ENCODE measurements around the gene PARN. TPM values are rescaled to one million over a fixed set of nuclear protein-coding genes. Genes with fewer than 3 reads are reported as not detected.

Gene PARN
- total and polyA plus RNA-seq, 12 donors = 11.7 to 121 (median 35.6) TPM

GRCh38 chr16:14562691-14563491 is 67.2 kb downstream of the PARN start:
- H3K4me3 ChIP-seq = no peak overlapping the region
- 39 to 45% (median 40%) methylated on average over 8 of the region's 8 CpGs for WGBS, 4 donors
- intact Hi-C loops (cut with DNase I) = no loop called here
- peak; percentile 51 to 89 (median 83) for DNase-seq
- peak in 1 of 2 donors; percentile 62 for TF ChIP-seq POLR2A (IDR thresholded peaks at IDR 0.05)
- TF ChIP-seq CTCF (IDR thresholded peaks at IDR 0.05) = peak in 5 of 6 experiments; percentile 31 to 58 (median 57)
- H3K4me1 ChIP-seq (replicated peaks in 1 of 2) = peaks cover 33 to 52% of the 10 kb centered on the region in 2 donors
- H3K36me3 ChIP-seq (replicated peaks in 1 of 2) = no peaks in the 10 kb centered on the region
- no peaks in the 10 kb centered on the region for H3K9me3 ChIP-seq (replicated peaks in 1 of 3)
- no peaks in the 10 kb centered on the region for H3K27me3 ChIP-seq
- H3K27ac ChIP-seq = peak overlapping the region; percentile 26 to 75 (median 69)

GRCh38 chr16:14560523-14560922 is 69.5 kb downstream of the PARN start:
- no peaks in the 10 kb centered on the region for H3K9me3 ChIP-seq (replicated peaks in 1 of 3)
- H3K4me1 ChIP-seq (replicated peaks in 1 of 2) = peaks cover 27 to 45% of the 10 kb centered on the region in 2 donors
- peak overlapping the region in 2 of 5 donors; percentile 13 to 41 for H3K27ac ChIP-seq
- 89 to 97% (median 91%) methylated on average over 7 of the region's 7 CpGs for WGBS, 4 donors
- intact Hi-C loops (cut with DNase I) = no loop called here
- peak in 1 of 7 donors; percentile 37 for DNase-seq
- H3K27me3 ChIP-seq = no peaks in the 10 kb centered on the region
- no peak overlapping the region for H3K4me3 ChIP-seq
- no peaks in the 10 kb centered on the region for H3K36me3 ChIP-seq (replicated peaks in 1 of 2)
- no peak for TF ChIP-seq CTCF (IDR thresholded peaks at IDR 0.05)
- no peak for TF ChIP-seq POLR2A (IDR thresholded peaks at IDR 0.05)

GRCh38 chr16:14559809-14560241 is 70.2 kb downstream of the PARN start:
- peak in 5 of 7 donors; percentile 25 to 61 (median 41) for DNase-seq
- WGBS, 4 donors = 85 to 97% (median 88%) methylated on average over 8 of the region's 8 CpGs
- peak overlapping the region in 2 of 5 donors; percentile 13 to 41 for H3K27ac ChIP-seq

More at GRCh38 chr16:14559809-14560241, 70.2 kb downstream of the PARN start:
- H3K36me3 ChIP-seq (replicated peaks in 1 of 2) = no peaks in the 10 kb centered on the region
- H3K4me1 ChIP-seq (replicated peaks in 1 of 2) = peaks cover 21 to 39% of the 10 kb centered on the region in 2 donors
- no peaks in the 10 kb centered on the region for H3K27me3 ChIP-seq
- TF ChIP-seq POLR2A (IDR thresholded peaks at IDR 0.05) (no peak), CTCF (IDR thresholded peaks at IDR 0.05) (no peak)
- no peak overlapping the region for H3K4me3 ChIP-seq
- H3K9me3 ChIP-seq (replicated peaks in 1 of 3) = no peaks in the 10 kb centered on the region
- intact Hi-C loops (cut with DNase I) = no loop called here

Data from adrenal gland (tissue), 12 donors.